Endothelial cell of umbilical vein (primary cell): ENCODE results near the gene VWC2. TPM values are rescaled to one million over a fixed set of nuclear protein-coding genes. Genes with fewer than 3 reads are reported as not detected.

Experiments used
- BruUV-seq: library from RNA; stranded (reverse); fragments of 400-500 nt; replicated peaks from 2 replicates; lab custom pipeline; 2021; lab: Mats Ljungman, UMichigan
- CTCF ChIA-PET: fragments of 300-600, 350-600 bp; sonication (Branson Sonifier 250); formaldehyde crosslinking; loops from one replicate; lab custom pipeline; 2021; ENCODE audit warnings: antibody characterized with exemption, inconsistent platforms; lab: Charles Lee
- POLR2A ChIA-PET: fragments of 300-600, 350-600 bp; sonication (Branson Sonifier 250); formaldehyde crosslinking; loops from one replicate; lab custom pipeline; 2021; ENCODE audit warnings: antibody characterized with exemption, inconsistent platforms; lab: Charles Lee
- DNase-seq: peaks from one replicate; pipeline ENCODE4 v3.0.0-alpha.2; 2011; ENCODE audit warnings: low read depth, low spot score
- FAIRE-seq: peaks from 2 replicates; lab custom pipeline; 2011; peaks lifted over from hg19 to GRCh38; lab: Jason Lieb, UNC
- H2AFZ ChIP-seq: 2 replicates; pipeline ENCODE4 v1.6.0; 2012; ENCODE audit warnings: low read depth, low read length, control low read depth, inconsistent platforms
- H3K27ac ChIP-seq: 2 replicates; pipeline ENCODE4 v1.5.1; 2011; ENCODE audit warnings: low read depth, mild to moderate bottlenecking, control low read depth, low read length, moderate library complexity; ENCODE audit not compliant: insufficient read depth
- H3K27me3 ChIP-seq, 2 experiments: 2 replicates each; pipeline versions ENCODE4 v1.6.0 to v1.6.1; 2011; ENCODE audit warnings: low read length in 2 of 2, mixed read lengths in 1 of 2; ENCODE audit not compliant: control insufficient read depth in 2 of 2, insufficient read depth in 2 of 2
- H3K36me3 ChIP-seq, 2 experiments: 2 replicates in 1 of 2; 3 replicates in 1 of 2; pipeline ENCODE4 v1.5.1; 2011; ENCODE audit warnings: low read length in 2 of 2, mild to moderate bottlenecking in 1 of 2, moderate library complexity in 1 of 2; ENCODE audit not compliant: control insufficient read depth in 2 of 2, insufficient read depth in 2 of 2; ENCODE audit errors: extremely low read depth in 1 of 2
- H3K4me1 ChIP-seq: 3 replicates; pipeline ENCODE4 v1.5.1; 2011; ENCODE audit warnings: mild to moderate bottlenecking, low read length; ENCODE audit not compliant: control insufficient read depth, insufficient read depth; ENCODE audit errors: extremely low read depth
- H3K4me2 ChIP-seq: 2 replicates; pipeline ENCODE4 v1.6.1; 2011; ENCODE audit warnings: low read length, control low read depth, mixed read lengths; ENCODE audit not compliant: insufficient read depth
- H3K4me3 ChIP-seq, 3 experiments: fragments of 200-600 bp in 1 of 3; sonication (generic), shearing (Covaris generic) in 1 of 3; replicated peaks in 1 of 3; 2 replicates each; pipeline ENCODE4 v1.5.1; 2011 to 2016; ENCODE audit warnings: control low read depth in 3 of 3, low read length in 3 of 3, mild to moderate bottlenecking in 2 of 3, inconsistent platforms in 1 of 3, low read depth in 1 of 3, moderate library complexity in 1 of 3; ENCODE audit not compliant: insufficient read depth in 1 of 3
- H3K79me2 ChIP-seq: 2 replicates; pipeline ENCODE4 v1.6.0; 2012; ENCODE audit warnings: low read length, inconsistent platforms; ENCODE audit not compliant: control insufficient read depth, insufficient read depth
- H3K9ac ChIP-seq: replicated peaks from 2 replicates; pipeline ENCODE3; 2011; ENCODE audit warnings: low read length, control low read depth; ENCODE audit not compliant: insufficient read depth; ENCODE audit errors: extremely low read depth
- H3K9me1 ChIP-seq: replicated peaks from 3 replicates; pipeline ENCODE4 v1.6.0; 2011; ENCODE audit warnings: mild to moderate bottlenecking, low read length; ENCODE audit not compliant: control insufficient read depth, insufficient read depth; ENCODE audit errors: extremely low read depth
- H3K9me3 ChIP-seq: replicated peaks from 2 replicates; pipeline ENCODE4 v1.5.1; 2012; ENCODE audit warnings: low read length, inconsistent platforms; ENCODE audit not compliant: control insufficient read depth, insufficient read depth
- H4K20me1 ChIP-seq: replicated peaks from 2 replicates; pipeline ENCODE3; 2011; ENCODE audit warnings: mild to moderate bottlenecking, low read length; ENCODE audit not compliant: control insufficient read depth, insufficient read depth; ENCODE audit errors: extremely low read depth
- CTCF ChIP-seq, 2 donors: IDR thresholded peaks; 1 replicate in 1 of 2; 2 replicates in 1 of 2; pipeline ENCODE4 v1.5.1; 2011; ENCODE audit warnings: low read length in 2 of 2, mild to moderate bottlenecking in 2 of 2, moderate library complexity in 2 of 2, control low read depth in 1 of 2, inconsistent platforms in 1 of 2, low read depth in 1 of 2; ENCODE audit not compliant: insufficient read depth in 1 of 2; ENCODE audit errors: extremely low read depth in 1 of 2
- EZH2 ChIP-seq: IDR thresholded peaks from 2 replicates; pipeline ENCODE4 v1.6.1; 2012; ENCODE audit warnings: borderline replicate concordance, low read depth, mild to moderate bottlenecking, moderate library complexity, low read length, inconsistent platforms; ENCODE audit not compliant: severe bottlenecking
- FOS ChIP-seq: IDR thresholded peaks from 2 replicates; pipeline ENCODE4 v1.6.1; 2011; ENCODE audit warnings: mild to moderate bottlenecking, low read length, moderate library complexity, borderline replicate concordance; ENCODE audit not compliant: insufficient read depth
- GATA2 ChIP-seq: IDR thresholded peaks from 2 replicates; pipeline ENCODE4 v1.7.0; 2011; ENCODE audit warnings: low read depth, mild to moderate bottlenecking, moderate library complexity, mixed read lengths, low read length; ENCODE audit not compliant: insufficient read length, insufficient read depth
- JUN ChIP-seq: IDR thresholded peaks from 2 replicates; pipeline ENCODE4 v1.6.1; 2011; ENCODE audit warnings: borderline replicate concordance, low read depth; ENCODE audit not compliant: insufficient read length, insufficient read depth
- MAX ChIP-seq: IDR thresholded peaks from 2 replicates; pipeline ENCODE4 v1.6.1; 2011; ENCODE audit not compliant: insufficient read depth, insufficient read length
- MYC ChIP-seq: IDR thresholded peaks from one replicate; pipeline ENCODE4 v1.6.1; 2011; ENCODE audit warnings: mild to moderate bottlenecking, low read depth, low read length
- POLR2A ChIP-seq: IDR thresholded peaks from 2 replicates; pipeline ENCODE4 v1.6.1; 2012; ENCODE audit warnings: low read depth, mild to moderate bottlenecking, control low read depth, low read length
- POLR2AphosphoS5 ChIP-seq: IDR thresholded peaks from 2 replicates; pipeline ENCODE4 v1.6.1; 2012; ENCODE audit warnings: low read depth, mild to moderate bottlenecking, control low read depth, low read length, moderate library complexity; ENCODE audit not compliant: insufficient read depth
- dilution Hi-C: fragments of 300-500 bp; cut with MboI; formaldehyde crosslinking; loops from one replicate; pipeline ENCODE4 v1.15.0; 2019; ENCODE audit warnings: low sequenced_read_pairs; ENCODE audit not compliant: extremely low pct_ligation_motif_present
- intact Hi-C: fragments of 100-400 bp; cut with micrococcal nuclease; formaldehyde crosslinking; loops from one replicate; pipeline ENCODE4 v1.10.0; 2022
- polyA plus RNA-seq, 4 experiments: library from polyadenylated mRNA; depleted of rRNA in 3 of 4; stranded (reverse) in 3 of 4; unstranded in 1 of 4; fragments of >200 nt; gene quantifications; 2 replicates each; pipeline versions ENCODE4 v1.2.1 to v1.2.3, GENCODE V29; 2011 to 2012; ENCODE audit warnings: missing spikeins in 1 of 4
- total RNA-seq: library from RNA; stranded (reverse); gene quantifications from 2 replicates; pipeline ENCODE4 v1.2.3, GENCODE V29; 2021

The VWC2 gene
- total and polyA plus RNA-seq, 2 donors (not counting 3 experiments of a cell fraction or from before 2014, with no cell fraction given): not detected

GRCh38 chr7:49791088-49791741, 17.8 kb downstream of the VWC2 start:
- no peaks in the 10 kb centered on the region for H3K79me2 ChIP-seq
- FAIRE-seq (no peak), DNase-seq (no peak)
- no peaks in the 10 kb centered on the region for H3K36me3 ChIP-seq
- dilution Hi-C loops (no loop called here), intact Hi-C loops (no loop called here)
- ChIA-PET POLR2A (no interaction called here), CTCF (no interaction called here)
- H3K4me1 ChIP-seq: no peaks in the 10 kb centered on the region
- H3K9ac ChIP-seq: no peak overlapping the region
- no peak for TF ChIP-seq POLR2A
- BruUV-seq: no TSS peak
- no peak overlapping the region for H2AFZ ChIP-seq
- no peak overlapping the region for H3K4me2 ChIP-seq
- no peak overlapping the region for H3K4me3 ChIP-seq
- no peak overlapping the region for H3K27ac ChIP-seq
- no peaks in the 10 kb centered on the region for H3K9me1 ChIP-seq
- no peaks in the 10 kb centered on the region for H4K20me1 ChIP-seq
- H3K27me3 ChIP-seq: no peaks in the 10 kb centered on the region
- H3K9me3 ChIP-seq: no peaks in the 10 kb centered on the region

- Histone ChIP-seq H3K79me2 (no peaks in the 10 kb centered on the region), H3K9me3 (no peaks in the 10 kb centered on the region), H2AFZ (no peak overlapping the region), H3K4me2 (no peak overlapping the region), H3K4me3 (no peak overlapping the region), H3K9me1 (no peaks in the 10 kb centered on the region), H3K4me1 (no peaks in the 10 kb centered on the region), H3K27me3 (no peaks in the 10 kb centered on the region), H3K36me3 (no peaks in the 10 kb centered on the region), H4K20me1 (no peaks in the 10 kb centered on the region), H3K27ac (no peak overlapping the region), H3K9ac (no peak overlapping the region)
- CTCF ChIA-PET: no interaction called here
- FAIRE-seq (no peak), DNase-seq (no peak)
- no peak for TF ChIP-seq GATA2
- no peak for TF ChIP-seq MYC
- no peak for TF ChIP-seq POLR2A
- no peak for TF ChIP-seq JUN
- TF ChIP-seq CTCF (IDR thresholded peaks at IDR 0.05; ENCODE audit: extremely low read depth in 1 of 2, insufficient read depth in 1 of 2, low read depth in 1 of 2, low read length in 2 of 2): no peak
- TF ChIP-seq POLR2AphosphoS5: no peak
- TF ChIP-seq EZH2: no peak
- no peak for TF ChIP-seq MAX
- no peak for TF ChIP-seq FOS
- no TSS peak for BruUV-seq
- POLR2A ChIA-PET: no interaction called here
- dilution Hi-C loops: no loop called here
- intact Hi-C loops: no loop called here
Observed at GRCh38 chr7:49797987-49798660, 24.7 kb downstream of the VWC2 start.
